Activated T-cell treated with anti-CD3 and anti-CD28 coated beads for 1 hour (primary cell): ENCODE data around the gene GPS2.

Experiments used
- DNase-seq: peaks from one replicate; pipeline ENCODE4 v3.0.0-alpha.2; 2020; ENCODE audit warnings: low read depth

The GPS2 gene

DNA sequence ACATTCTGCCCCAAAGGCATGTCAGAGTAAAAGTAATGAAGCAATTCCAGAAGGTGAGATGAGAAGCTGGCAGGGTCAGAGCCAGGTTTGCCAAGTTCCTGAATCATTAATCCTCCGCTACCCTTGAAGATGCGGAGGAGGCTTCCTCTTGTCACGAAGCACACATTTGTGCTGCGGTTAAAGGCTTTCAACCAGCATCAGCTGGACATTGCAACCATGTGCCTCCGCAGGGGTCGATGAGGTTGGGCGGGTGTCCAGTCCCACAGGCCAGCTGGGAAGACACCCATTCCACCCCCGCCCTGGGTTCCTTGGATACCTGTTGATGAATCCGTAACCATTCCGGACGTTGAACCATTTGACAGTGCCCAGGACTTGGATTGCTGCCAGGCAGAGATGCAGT is 22.0 kb downstream of the GPS2 start:
- DNase-seq = no peak

DNA sequence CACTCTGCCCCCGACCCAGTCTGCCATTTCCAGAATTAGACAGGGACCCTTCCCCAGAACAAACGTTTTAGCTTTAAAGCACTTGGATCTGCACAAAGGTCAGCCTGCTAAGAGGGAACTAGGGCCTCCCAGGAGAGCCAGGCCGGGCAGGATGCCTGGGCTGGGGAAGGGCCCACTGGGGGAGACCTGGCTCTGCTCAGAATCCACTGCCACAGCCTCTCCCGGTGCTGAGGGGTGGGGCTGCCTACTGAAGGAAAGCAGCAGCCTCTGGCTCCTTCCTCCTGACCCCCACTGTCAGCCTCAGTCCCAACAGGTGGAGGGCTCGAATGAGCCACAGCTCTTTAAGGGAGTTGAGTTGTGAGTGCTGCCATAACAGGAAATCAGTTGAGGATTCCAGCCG is 22.4 kb downstream of the GPS2 start:
- DNase-seq = no peak

DNA sequence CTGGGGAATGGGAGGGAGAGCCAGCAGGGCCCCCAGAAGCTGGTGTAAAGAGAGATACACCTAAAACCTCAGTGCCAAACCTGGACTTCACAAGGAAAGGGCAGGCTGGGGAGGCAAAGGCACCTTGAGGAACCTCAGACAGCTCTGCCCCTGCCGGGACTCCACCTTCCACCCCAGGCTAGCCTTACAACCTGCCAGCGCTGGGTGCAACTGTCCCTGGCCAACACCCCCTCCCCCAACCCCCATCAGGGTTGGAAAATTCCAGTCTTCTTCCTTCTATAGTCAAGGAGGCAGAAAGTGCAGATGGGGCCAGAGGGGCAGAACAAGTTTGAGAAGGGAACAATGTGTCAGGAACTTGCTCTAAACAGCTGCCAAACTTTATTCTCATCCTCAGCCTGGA is 23.0 kb downstream of the GPS2 start:
- no peak for DNase-seq

- DNase-seq = no peak
These were observed 24.5 kb downstream of the GPS2 start for GRCh38 chr17:7290685-7291084.

- DNase-seq = no peak
These were observed 25.0 kb downstream of the GPS2 start for GRCh38 chr17:7290166-7290565.

DNA sequence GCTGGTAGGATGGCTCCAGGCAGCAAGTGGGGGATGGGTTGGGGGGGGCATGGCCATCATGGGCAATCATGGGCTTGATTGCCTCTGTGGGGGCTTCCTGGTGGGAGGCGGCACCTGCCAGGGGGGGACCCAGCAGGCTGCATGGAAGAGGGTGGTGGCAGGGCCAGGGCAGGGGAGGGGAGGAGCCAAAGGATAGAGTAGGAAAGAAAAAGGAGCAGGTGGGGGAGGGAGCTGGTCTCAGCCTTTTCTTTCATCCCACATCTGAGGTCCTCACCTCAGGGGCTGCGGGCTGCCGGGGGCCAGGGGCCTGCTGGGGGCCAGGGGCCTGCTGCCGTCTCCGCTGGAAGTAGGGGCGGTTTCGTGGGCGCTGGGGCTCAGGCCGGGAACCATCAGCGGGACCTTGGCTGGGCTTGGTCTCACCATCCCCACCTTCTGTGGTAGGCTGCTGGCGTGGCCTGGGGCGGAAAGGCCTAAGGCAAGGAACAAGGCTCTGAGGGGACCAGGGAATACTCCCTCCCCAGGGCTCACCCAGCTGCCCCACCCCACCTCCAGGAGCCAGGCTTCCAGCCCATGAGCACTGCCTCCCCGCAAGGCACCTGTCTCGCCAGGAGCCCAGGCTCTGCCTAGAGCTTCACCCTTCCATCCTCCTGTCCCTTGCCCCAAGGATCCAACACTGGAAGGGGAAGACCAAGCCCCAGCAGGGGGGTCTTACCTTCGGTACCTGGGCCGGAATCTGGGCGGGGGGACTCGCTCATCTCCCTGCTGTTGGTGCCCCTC is 25.7 kb downstream of the GPS2 start:
- no peak for DNase-seq

- no peak for DNase-seq
These were observed 29.5 kb downstream of the GPS2 start for GRCh38 chr17:7285679-7286078.

DNA sequence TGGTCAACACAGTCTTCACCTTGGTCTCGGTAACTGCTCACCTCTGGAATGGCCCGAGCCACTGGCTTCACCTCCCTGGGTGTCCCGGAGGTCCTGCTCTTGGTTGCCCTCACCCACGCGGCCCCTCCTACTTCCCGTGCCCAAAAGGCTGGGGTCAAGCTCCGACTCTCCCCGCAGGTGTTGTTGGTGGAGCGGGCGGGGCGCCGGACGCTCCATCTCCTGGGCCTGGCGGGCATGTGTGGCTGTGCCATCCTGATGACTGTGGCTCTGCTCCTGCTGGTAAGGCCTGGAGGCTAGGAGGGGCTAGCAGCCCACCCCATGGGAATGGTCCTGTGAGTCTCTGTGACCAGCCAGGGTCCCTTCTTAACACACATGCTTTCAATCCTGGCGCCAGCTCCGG is 30.2 kb downstream of the GPS2 start:
- no peak for DNase-seq

DNA sequence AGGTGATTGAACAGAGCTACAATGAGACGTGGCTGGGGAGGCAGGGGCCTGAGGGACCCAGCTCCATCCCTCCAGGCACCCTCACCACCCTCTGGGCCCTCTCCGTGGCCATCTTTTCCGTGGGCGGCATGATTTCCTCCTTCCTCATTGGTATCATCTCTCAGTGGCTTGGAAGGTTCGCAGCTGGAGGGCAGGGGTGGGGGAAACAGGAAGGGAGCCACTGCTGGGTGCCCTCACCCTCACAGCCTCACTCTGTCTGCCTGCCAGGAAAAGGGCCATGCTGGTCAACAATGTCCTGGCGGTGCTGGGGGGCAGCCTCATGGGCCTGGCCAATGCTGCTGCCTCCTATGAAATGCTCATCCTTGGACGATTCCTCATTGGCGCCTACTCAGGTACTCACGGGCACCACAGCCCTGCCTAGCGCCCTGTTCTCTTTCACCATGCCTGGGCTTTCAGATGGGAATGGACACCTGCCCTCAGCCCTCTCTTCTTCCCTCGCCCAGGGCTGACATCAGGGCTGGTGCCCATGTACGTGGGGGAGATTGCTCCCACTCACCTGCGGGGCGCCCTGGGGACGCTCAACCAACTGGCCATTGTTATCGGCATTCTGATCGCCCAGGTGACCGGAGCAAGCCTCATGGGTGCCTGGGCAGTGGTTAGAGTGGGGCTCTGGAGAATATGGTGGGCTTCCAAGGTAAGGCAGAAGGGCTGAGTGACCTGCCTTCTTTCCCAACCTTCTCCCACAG is 31.5 kb downstream of the GPS2 start:
- no peak for DNase-seq

DNA sequence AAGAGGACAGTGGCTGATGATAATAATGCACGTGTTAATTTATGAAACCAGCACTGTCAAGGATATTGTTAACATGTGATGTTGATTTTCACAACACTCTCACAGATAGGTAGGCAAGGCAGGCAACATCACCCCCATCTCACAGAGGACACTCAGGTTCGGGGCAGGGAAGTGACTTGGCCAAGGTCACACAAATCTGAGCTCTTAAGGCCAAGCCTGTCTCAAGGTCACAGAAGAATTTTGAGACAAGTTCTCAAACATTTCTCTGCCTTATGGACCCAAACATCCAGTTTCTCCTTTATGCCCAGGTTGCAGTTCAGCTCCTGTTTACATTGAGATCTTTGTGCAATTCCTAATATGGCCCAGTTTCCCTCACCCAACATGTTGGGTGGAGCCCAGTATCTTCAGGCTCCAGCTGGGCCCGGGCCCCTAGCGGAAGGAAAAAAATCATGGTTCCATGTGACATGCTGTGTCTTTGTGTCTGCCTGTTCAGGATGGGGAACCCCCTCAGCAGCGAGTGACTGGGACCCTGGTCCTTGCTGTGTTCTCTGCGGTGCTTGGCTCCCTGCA is 32.3 kb downstream of the GPS2 start:
- no peak for DNase-seq

- DNase-seq = no peak
These were observed 33.0 kb downstream of the GPS2 start for GRCh38 chr17:7281953-7282751.

GRCh38 chr17:7281074-7281952 is 33.8 kb downstream of the GPS2 start, which contains the start of gene SLC2A4:
TSS of gene SLC2A4 (plus strand) at chr17:7281718. CDS start at chr17:7281935, 217 bp downstream.
- DNase-seq = peak; percentile 74

DNA sequence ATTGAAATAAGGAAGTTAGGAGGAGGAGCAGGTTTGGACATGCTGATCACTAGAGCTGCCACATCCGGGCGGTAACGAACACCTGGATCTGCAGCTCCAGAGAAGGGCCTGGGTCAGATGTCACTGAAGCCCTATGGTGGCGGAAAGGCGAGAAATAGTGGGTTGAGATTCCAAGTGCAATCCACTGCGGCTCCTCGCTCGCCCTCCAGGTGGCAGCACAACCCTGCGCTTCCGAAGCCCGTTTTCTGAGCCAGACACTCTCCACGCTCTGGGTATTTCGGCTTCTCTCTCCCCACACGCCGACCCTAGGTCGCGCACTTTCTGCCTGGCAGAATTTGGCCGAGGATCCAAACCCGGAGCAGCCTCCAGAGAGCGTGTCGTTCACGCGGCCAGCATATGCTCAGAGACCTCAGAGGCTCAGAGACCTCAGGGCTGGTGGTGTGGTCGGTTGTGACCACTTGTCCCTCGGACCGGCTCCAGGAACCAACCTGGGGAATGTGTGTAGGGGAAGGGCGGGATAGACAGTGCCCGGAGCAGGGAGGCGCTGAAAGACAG is 34.6 kb downstream of the GPS2 start:
- DNase-seq = peak; percentile 84

DNA sequence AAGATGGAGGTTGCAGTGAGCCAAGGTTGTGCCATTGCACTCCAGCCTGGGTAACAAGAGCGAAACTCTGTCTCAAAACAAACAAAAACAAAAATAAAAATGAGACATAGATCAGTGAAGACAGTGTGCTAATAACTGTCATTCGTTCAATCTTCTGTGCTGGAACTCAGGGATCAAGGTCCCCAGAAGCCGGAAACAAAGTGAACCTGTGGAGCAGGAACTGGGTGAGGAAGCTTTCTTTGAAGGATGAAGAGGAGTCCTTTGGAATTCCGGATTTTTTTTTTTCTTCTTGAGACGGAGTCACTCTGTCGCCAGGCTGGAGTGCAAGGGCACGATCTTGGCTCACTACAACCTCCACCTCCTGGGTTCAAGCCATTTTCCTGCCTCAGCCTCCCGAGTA is 35.7 kb downstream of the GPS2 start:
- no peak for DNase-seq

- no peak for DNase-seq
These were observed 48.4 kb downstream of the GPS2 start for GRCh38 chr17:7266784-7267183.

DNA sequence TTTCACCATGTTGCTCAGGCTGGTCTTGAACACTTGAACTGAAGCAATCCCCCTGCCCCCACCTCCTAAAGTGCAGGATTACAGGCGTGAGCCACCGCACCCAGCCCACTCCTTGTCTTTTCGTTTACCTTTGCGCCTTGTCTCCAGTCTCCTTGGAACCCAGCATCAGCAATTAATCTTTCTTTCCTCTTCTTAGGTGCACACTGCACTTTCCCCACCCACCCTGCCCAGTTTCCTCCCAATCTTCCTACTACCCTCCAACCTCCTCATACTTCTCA is 51.4 kb downstream of the GPS2 start:
- no peak for DNase-seq

DNA sequence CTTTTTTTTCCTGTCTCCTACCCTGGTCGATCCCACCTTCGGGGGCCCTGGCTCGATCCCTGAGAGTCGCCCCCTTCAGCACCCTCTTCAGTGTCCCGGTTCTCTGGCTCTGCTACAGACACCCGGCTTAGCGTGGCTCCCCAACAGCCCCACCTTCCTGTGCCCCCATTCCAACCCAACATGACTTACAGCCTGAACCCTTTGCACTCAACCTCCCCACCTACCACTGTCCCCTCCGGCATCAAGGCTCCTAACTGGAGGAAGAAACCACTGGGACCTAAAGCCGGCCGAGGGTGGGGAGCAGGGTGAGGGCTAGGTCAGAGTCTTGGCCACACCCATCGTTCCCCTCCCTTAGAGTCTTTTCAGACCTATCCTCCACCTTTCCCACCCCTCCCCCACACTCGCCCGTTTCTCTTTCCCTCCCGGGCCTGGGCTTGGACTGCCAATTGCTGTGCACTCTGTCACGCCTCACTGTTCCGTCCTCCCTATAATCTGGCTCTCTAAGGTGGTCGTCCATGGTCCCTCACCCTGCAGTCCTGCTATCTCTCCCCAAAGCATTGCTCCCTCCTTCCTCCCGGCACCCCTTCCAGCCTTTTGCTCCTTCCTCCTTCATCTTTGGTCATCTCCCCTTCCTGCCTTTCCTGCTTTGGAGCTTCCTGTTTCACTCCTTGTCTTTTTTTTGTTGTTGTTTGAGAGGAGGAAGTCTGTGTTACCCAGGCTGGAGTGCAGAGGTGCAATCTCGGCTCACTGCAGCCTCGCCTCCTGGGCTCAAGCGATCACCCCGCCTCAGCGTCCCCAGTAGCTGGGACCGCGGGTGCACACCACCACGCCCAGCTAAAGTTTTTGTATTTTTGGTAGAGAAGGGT is 52.0 kb downstream of the GPS2 start:
- no peak for DNase-seq
